GM18502 (cell line): ENCODE measurements around the gene EREG.

Experiments
- ATAC-seq: cut with Tn5 transposase; IDR thresholded peaks from one replicate; pipeline ENCODE4 v1.9.1; 2021; ENCODE audit warnings: mild to moderate bottlenecking; ENCODE audit not compliant: unreplicated experiment, poor library complexity

Gene EREG

DNA sequence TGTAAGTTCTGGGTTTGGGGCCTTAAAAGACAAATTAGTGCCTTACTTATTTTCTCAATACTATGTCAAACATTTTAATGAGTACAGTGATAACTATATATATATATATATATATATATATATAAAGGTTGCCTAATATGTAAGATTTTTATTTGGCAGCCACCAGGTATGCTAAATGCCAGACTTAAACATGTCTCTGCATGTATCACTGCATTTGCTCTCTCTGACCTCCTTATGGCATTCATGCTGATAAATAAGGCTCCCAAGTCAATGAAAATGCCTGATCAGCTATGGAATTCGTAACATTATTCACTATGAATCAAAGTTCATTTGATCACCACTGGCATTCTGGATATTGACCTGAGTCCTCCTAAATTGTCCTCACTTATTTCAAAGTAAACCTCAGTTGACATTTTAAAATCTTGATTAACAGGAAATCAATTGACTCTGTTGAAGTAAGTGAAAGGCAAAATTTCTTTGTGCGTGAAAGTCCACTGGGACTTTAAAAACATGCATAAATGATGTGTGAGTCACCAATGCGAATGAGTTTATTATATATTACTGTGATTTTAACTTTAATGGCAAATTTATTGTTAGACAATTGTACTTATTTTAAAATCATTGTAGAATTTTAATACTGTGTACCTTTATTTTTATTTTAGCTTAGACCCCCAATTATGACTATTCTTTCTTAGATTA, 50.8 kb downstream of the EREG start:
- no peak for ATAC-seq

DNA sequence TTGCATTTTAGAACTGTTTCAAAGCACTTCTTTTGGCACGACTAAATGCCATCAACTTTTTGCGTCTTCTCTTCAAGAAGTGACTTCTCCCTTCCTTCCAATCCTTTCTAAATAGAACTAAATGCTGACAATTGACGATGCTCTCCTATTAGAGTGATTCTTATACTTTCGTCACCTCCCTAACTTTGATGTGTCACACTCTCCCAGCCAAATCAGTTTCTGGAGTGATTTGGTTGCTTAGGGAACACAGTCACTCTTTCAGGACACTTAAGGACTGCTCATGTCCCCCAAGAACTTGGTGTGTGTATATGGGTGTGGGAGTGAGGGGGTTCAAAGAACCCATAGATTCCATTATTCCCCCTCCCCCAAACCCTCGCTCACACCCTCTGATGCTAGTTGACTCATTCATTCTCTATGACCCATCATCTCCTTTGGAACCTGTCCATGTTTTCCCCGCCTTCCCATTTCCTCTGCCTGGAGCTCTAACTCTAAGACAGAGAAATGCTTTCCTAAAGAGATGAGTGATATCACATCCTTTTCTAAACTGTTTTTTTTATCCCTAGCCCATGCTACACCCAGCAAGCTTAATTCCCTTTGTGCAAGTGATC, 53.2 kb downstream of the EREG start:
- no peak for ATAC-seq

DNA sequence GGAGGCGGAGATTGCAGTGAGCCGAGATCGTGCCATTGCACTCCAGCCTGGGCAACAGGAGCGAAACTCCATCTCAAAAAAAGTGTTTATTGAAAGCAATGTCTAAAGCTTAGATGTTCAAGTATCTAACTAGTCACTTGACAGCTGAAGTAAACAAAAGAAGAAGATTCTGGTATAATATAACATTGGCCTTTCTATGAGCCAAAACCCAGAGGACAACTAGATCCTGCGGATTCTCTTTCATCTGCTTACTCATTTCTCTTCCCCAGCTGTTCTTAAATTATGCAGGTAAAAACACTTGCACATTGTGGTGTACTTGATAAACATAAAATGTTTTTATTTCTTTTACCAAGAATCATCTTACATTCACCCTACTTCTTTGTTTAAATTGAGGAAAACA, 55.9 kb downstream of the EREG start:
- ATAC-seq, result no peak

DNA sequence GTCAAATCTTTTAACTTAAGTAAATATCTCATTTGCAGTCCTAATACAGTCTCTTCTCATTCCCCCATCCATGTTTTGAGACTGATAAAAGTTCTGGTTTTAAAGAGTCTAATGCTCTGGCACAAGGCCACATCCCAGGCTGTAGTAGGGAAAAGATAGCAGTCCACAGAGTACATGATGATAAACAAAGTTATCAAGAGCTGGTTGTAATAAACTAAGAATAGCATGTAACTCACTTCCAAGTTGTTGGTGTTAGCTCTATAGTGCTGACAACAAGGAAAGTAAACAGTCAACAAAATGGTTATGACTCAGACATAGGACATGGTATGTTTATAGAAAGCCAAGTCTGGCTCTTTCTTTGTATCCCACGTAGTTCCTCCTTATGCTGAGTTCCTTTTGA, 58.2 kb downstream of the EREG start:
- ATAC-seq, result no peak

GRCh38 chr4:74424111-74424510, 59.2 kb downstream of the EREG start:
- ATAC-seq, result no peak

- no peak for ATAC-seq
Measured at GRCh38 chr4:74426101-74426500, 61.2 kb downstream of the EREG start.

GRCh38 chr4:74428276-74428675, 63.3 kb downstream of the EREG start:
- ATAC-seq, result no peak

DNA sequence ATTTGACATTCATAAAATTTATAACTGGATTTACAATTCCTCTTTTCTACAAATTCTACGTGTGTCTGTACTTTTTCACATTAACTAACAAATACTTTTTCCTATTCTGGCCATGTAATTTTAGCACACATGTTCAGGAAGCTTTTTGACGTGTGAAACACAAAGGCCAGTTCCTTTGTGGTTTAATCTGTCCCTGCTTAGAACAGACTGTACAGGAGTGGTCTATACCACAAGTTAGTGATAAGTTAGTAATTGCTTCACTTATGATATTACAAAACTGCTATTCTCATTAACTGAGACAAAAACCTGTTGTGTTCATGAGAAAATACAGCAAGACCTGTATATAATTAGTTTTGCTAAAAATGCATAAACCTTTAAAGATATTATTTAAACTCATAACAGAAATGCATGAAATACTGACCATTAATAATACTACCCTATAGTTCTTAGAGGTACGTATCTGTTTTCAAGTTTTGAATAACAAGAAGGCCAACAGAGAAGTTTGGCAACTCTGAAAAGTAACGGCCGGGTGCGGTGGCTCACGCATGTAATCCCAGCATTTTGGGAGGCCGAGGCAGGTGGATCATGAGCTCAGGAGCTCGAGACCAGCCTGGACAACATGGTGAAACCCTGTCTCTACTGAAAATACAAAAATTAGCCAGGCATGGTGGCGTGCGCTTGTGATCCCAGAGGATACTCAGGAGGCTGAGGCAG, 66.3 kb downstream of the EREG start:
- peak; percentile 70 for ATAC-seq

GRCh38 chr4:74433043-74433442, 68.1 kb downstream of the EREG start:
- no peak for ATAC-seq

DNA sequence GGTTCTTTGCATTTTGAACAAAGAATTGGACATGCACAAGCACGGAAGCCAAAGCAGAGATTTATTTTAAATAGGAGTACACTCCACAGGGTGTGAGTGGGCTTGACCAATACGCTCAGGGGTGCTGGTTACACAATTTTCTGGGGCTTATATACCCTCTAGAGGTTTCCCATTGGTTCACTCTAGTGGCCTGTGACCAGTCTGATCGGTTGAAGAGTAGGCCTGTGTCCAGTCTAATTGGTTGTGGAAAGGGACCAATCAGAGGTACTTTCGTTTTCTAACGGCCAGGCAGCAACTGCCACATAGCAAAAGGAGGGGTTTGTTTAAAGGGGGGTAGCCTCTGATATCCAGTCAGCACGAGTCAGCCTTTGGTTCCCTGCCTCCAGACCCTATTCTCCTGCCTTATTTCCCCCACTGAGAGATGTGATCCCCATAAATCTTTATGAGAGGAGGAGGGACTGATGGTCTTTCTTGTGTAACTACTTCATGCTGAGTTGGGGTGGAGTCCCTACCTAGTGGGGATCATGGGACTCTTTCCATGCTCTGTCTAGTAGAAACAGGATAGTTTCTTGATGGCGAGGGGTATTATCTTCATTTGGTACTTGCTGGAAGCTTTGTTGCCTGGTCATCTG, 68.7 kb downstream of the EREG start:
- ATAC-seq, result no peak

DNA sequence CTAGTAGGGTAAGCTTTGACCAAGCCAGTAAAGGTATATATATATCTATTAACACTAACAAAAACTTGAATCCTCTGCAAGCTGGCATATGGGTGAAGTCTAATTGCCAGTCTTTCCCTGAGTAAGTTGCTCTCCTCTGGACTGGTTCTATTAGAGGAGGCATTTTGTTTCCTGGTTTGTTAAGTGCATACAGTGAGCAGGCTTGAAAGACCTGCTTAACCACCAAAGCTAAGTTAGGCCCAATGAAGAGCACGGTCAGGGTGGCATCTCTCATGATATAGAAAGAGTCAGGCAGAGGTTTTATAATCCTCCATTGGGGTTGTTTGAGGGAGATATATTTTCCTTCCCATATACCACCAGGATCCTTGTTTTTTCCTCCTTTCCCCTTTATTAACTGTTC, 70.4 kb downstream of the EREG start:
- no peak for ATAC-seq

- ATAC-seq, result no peak
Measured at GRCh38 chr4:74437866-74438265, 72.9 kb downstream of the EREG start.
